ENCODE measurements around the gene ARHGAP36. TPM values are rescaled to one million over a fixed set of nuclear protein-coding genes. Genes with fewer than 3 reads are reported as not detected.
A peak's percentile ranks its signal among the peaks of the same experiment; 100 is the strongest.

The ARHGAP36 gene
- total RNA-seq, 1 experiment from 2014 or later = not detected

DNA sequence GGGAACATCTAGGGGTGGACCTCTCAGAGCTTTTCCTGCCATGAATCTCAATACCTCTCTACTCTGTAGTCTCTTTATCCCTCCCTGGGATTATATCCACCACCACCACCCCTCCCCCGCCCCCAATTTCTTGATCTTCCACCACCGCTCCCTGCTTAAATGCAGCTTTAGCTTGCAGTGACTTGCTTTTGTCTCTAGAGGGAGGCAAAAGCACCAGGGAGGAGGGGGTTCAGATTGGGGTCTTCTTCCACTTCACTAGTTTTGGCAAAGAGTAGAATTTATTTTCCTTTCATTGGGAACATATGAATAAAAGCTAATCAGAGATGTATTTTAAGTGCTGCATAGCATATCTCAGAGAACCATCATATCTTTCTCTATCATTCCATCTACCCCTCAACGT lies 5.5 kb downstream of the ARHGAP36 start:
- POLR2A ChIA-PET = no interaction called here
- no peaks in the 10 kb centered on the region for H3K36me3 Mint-ChIP-seq (ENCODE audit: insufficient read depth, unreplicated experiment)
- H3K9me3 Mint-ChIP-seq (ENCODE audit: unreplicated experiment) = no peaks in the 10 kb centered on the region
- no peak overlapping the region for H3K4me3 Mint-ChIP-seq (ENCODE audit: unreplicated experiment)
- no peaks in the 10 kb centered on the region for H3K4me1 Mint-ChIP-seq (ENCODE audit: insufficient read depth, unreplicated experiment)
- no peak overlapping the region for H3K27ac Mint-ChIP-seq (ENCODE audit: low read depth, unreplicated experiment)
- no TSS peak for BruUV-seq (replicated peaks)
- DNase-seq (ENCODE audit: unreplicated experiment) = no peak
- CTCF ChIA-PET = interaction anchor here (0.6 kb wide), 1 partner anchor 984 kb away, joined by 3 read pairs; no protein-coding TSS in a partner anchor
- intact Hi-C loops (cut with micrococcal nuclease) = no loop called here
- TF ChIP-seq, protein P1, sequence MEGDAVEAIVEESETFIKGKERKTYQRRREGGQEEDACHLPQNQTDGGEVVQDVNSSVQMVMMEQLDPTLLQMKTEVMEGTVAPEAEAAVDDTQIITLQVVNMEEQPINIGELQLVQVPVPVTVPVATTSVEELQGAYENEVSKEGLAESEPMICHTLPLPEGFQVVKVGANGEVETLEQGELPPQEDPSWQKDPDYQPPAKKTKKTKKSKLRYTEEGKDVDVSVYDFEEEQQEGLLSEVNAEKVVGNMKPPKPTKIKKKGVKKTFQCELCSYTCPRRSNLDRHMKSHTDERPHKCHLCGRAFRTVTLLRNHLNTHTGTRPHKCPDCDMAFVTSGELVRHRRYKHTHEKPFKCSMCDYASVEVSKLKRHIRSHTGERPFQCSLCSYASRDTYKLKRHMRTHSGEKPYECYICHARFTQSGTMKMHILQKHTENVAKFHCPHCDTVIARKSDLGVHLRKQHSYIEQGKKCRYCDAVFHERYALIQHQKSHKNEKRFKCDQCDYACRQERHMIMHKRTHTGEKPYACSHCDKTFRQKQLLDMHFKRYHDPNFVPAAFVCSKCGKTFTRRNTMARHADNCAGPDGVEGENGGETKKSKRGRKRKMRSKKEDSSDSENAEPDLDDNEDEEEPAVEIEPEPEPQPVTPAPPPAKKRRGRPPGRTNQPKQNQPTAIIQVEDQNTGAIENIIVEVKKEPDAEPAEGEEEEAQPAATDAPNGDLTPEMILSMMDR (IDR thresholded peaks at IDR 0.05; ENCODE audit: unreplicated experiment) = peak; percentile 12
- H3K27me3 Mint-ChIP-seq (ENCODE audit: insufficient read depth, unreplicated experiment) = peaks cover 30% of the 10 kb centered on the region

DNA sequence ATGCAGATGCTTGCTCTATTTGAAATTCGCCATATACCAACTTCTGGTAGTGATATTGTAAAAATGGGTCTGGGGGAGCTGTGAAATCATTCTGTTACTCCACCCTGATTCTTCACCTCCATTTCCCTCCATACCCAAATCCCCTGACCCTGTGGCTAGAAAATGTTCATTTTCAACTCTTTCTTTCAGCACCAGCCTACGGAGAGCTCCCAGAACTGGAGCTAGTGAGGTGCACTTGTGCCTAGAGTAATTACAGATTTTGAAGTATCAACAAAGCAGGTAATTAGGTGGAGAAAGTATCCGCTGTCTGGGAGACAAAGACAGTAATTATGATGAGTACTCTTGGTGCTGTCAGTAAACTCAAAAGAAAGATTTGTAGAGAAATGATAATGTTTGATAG lies 8.1 kb downstream of the ARHGAP36 start:
- ChIA-PET CTCF (interaction anchor here (0.6 to 1.4 kb wide), 3 partner anchors 13 to 457 kb away, joined by 3 to 4 read pairs (median 4); no protein-coding TSS in a partner anchor), POLR2A (no interaction called here)
- Mint-ChIP-seq H3K36me3 (ENCODE audit: insufficient read depth, unreplicated experiment) (no peaks in the 10 kb centered on the region), H3K27me3 (ENCODE audit: insufficient read depth, unreplicated experiment) (peaks cover 16% of the 10 kb centered on the region), H3K4me3 (ENCODE audit: unreplicated experiment) (no peak overlapping the region), H3K9me3 (ENCODE audit: unreplicated experiment) (no peaks in the 10 kb centered on the region), H3K4me1 (ENCODE audit: insufficient read depth, unreplicated experiment) (no peaks in the 10 kb centered on the region), H3K27ac (ENCODE audit: low read depth, unreplicated experiment) (no peak overlapping the region)
- intact Hi-C loops (cut with micrococcal nuclease) = no loop called here
- BruUV-seq (replicated peaks) = no TSS peak
- peak; percentile 4 for DNase-seq (ENCODE audit: unreplicated experiment)
- TF ChIP-seq, protein P1 (IDR thresholded peaks at IDR 0.05; ENCODE audit: unreplicated experiment) = no peak

DNA sequence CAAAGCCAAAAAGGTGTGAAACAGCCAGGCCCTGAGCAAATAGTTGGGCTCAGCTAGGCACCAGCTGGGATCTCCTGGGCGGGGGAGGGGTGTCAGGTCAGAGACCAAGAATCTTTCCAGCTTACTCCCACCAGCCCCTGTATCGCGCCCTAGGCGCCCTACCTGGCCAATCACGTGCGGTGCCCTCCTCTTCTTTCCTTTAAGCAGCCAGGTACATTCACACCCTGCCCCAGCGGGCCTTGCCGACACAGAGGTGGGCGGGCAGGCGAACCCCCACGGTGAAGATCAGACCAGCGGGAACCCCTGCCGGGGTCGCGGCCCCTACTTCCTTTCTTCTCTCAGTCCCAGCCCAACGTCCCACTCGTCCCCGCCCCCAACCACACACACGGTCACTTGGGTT lies 9.1 kb downstream of the ARHGAP36 start:
- Mint-ChIP-seq H3K4me3 (ENCODE audit: unreplicated experiment) (no peak overlapping the region), H3K4me1 (ENCODE audit: insufficient read depth, unreplicated experiment) (no peaks in the 10 kb centered on the region), H3K9me3 (ENCODE audit: unreplicated experiment) (no peaks in the 10 kb centered on the region)

DNA sequence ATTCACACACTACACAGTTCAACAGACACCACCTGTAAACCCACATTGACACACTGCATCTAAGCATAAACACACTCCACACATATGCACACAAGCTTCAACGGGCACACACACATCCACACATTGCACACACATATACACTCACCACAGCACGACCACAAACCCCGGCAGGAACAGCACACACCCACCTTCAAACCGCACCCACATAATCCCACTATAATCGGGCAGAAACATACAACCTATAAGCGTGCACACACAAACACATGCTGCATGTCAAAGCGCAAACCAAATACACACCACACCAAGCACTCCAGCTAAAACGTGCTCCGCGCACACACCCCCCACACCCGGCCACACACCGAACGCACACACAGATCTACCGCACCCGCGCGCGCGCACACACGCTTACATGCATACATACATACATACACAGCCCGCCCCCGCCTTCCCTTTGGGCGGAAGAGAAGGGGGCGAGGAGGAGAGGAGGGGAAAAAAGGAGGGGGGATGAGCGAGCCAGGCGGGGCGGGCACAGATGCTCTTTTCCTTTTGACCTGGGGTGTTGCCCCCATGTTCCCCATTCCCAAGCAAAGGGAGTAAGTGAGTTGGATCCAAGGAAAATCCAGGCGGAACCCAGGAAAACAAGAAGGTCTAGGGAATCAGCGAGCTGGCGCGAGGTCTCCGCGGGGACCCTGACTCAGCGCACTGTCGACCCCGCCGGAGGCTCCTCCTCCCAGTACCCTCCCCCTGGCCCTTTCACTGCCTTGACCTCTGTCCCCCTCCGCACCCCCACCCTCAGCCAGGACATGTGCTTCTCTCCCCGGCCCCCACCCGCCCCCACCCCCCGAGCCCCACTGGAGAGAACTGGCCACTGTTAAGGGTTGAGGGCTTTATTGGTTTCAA lies 9.9 kb downstream of the ARHGAP36 start:
- Mint-ChIP-seq H3K27ac (ENCODE audit: low read depth, unreplicated experiment) (no peak overlapping the region), H3K36me3 (ENCODE audit: insufficient read depth, unreplicated experiment) (no peaks in the 10 kb centered on the region), H3K4me3 (ENCODE audit: unreplicated experiment) (no peak overlapping the region), H3K9me3 (ENCODE audit: unreplicated experiment) (no peaks in the 10 kb centered on the region), H3K4me1 (ENCODE audit: insufficient read depth, unreplicated experiment) (no peaks in the 10 kb centered on the region), H3K27me3 (ENCODE audit: insufficient read depth, unreplicated experiment) (peaks cover 14% of the 10 kb centered on the region)
- TF ChIP-seq, protein P1 (IDR thresholded peaks at IDR 0.05; ENCODE audit: unreplicated experiment) = no peak
- ChIA-PET POLR2A (no interaction called here), CTCF (interaction anchor here (0.7 to 1.4 kb wide), 4 partner anchors 14 to 559 kb away, joined by 3 to 5 read pairs (median 4); no protein-coding TSS in a partner anchor)
- intact Hi-C loops (cut with micrococcal nuclease) = no loop called here
- DNase-seq (ENCODE audit: unreplicated experiment) = no peak
- no TSS peak for BruUV-seq (replicated peaks)

More for the DNA sequence above, 9.1 kb downstream of the ARHGAP36 start:
- intact Hi-C loops (cut with micrococcal nuclease) = no loop called here
- BruUV-seq (replicated peaks) = no TSS peak
- Mint-ChIP-seq H3K27ac (ENCODE audit: low read depth, unreplicated experiment) (no peak overlapping the region), H3K27me3 (ENCODE audit: insufficient read depth, unreplicated experiment) (peaks cover 14% of the 10 kb centered on the region), H3K36me3 (ENCODE audit: insufficient read depth, unreplicated experiment) (no peaks in the 10 kb centered on the region)
- DNase-seq (ENCODE audit: unreplicated experiment) = no peak
- TF ChIP-seq, protein P1 (IDR thresholded peaks at IDR 0.05; ENCODE audit: unreplicated experiment) = no peak
- POLR2A ChIA-PET = no interaction called here
- CTCF ChIA-PET = no interaction called here

All from MCF 10A (cell line).